ENCODE data around the gene ANKS1B. TPM values are rescaled to one million over a fixed set of nuclear protein-coding genes. Genes with fewer than 3 reads are reported as not detected.

The ANKS1B gene
- total and polyA plus RNA-seq, 4 experiments from 2014 or later = 0.28 to 0.55 TPM; not detected in 2

GRCh38 chr12:99620159-99620479 is 364.6 kb downstream of the ANKS1B start:
- intact Hi-C loops (cut with micrococcal nuclease) = no loop called here
- ChIA-PET CTCF (ENCODE audit: partially characterized antibody) (no interaction called here), POLR2A (ENCODE audit: partially characterized antibody) (no interaction called here)
- Mint-ChIP-seq H3K4me3 (no peak overlapping the region), H3K27ac (no peak overlapping the region), H3K4me1 (no peaks in the 10 kb centered on the region), H3K36me3 (no peaks in the 10 kb centered on the region), H3K27me3 (no peaks in the 10 kb centered on the region), H3K9me3 (peaks cover 2 to 32% (median 13%) of the 10 kb centered on the region in 8 donors)
- H3K27ac ChIP-seq (ENCODE audit: low read depth, low read length) = no peak overlapping the region
- H3K27me3 ChIP-seq (ENCODE audit: insufficient read depth, low read length) = no peaks in the 10 kb centered on the region
- no peak overlapping the region for H3K4me3 ChIP-seq (ENCODE audit: low read length in 2 of 2)
- no peaks in the 10 kb centered on the region for H3K36me3 ChIP-seq (ENCODE audit: insufficient read depth, low read length)
- H3K9me3 ChIP-seq (ENCODE audit: control insufficient read depth in 1 of 2, low read length in 2 of 2) = peaks cover 0 to 3% of the 10 kb centered on the region in 2 donors
- DNase-seq = no peak
- no peaks in the 10 kb centered on the region for H3K4me1 ChIP-seq (ENCODE audit: insufficient read depth, low read length)

GRCh38 chr12:99619389-99620158 is 365.2 kb downstream of the ANKS1B start:
- ChIA-PET POLR2A (ENCODE audit: partially characterized antibody) (no interaction called here), CTCF (ENCODE audit: partially characterized antibody) (no interaction called here)
- no peaks in the 10 kb centered on the region for H3K36me3 Mint-ChIP-seq
- peaks cover 0 to 3% of the 10 kb centered on the region in 2 donors for H3K9me3 ChIP-seq (ENCODE audit: control insufficient read depth in 1 of 2, low read length in 2 of 2)
- H3K4me1 ChIP-seq (ENCODE audit: insufficient read depth, low read length) = no peaks in the 10 kb centered on the region
- H3K27ac Mint-ChIP-seq = no peak overlapping the region
- H3K27ac ChIP-seq (ENCODE audit: low read depth, low read length) = no peak overlapping the region
- H3K4me3 Mint-ChIP-seq = no peak overlapping the region
- no peaks in the 10 kb centered on the region for H3K4me1 Mint-ChIP-seq
- H3K27me3 Mint-ChIP-seq = no peaks in the 10 kb centered on the region
- DNase-seq = peak in 1 of 5 donors; percentile 28
- intact Hi-C loops (cut with micrococcal nuclease) = no loop called here
- H3K27me3 ChIP-seq (ENCODE audit: insufficient read depth, low read length) = no peaks in the 10 kb centered on the region
- H3K4me3 ChIP-seq (ENCODE audit: low read length in 2 of 2) = no peak overlapping the region
- peaks cover 2 to 38% (median 14%) of the 10 kb centered on the region in 8 donors for H3K9me3 Mint-ChIP-seq
- H3K36me3 ChIP-seq (ENCODE audit: insufficient read depth, low read length) = no peaks in the 10 kb centered on the region

DNA sequence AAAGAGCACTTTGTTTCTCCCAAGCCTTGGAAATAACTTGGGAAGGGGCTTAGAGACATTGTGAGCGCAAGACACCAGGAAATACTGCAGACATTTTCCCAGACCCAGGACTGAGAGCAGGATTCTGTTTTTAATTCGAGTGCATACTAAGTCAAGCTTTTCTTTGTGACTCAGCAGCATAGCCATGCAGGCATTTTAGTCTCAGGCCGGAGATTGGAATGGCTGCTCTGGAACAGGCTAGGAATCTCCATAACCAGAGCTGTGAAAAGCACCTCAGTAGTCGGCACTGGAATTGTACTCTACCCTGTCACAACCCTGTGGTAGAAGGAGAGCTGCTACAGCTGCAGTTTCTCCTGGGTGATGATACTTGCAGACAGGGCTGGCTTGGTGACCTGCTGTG is 366.1 kb downstream of the ANKS1B start:
- ChIA-PET CTCF (ENCODE audit: partially characterized antibody) (no interaction called here), POLR2A (ENCODE audit: partially characterized antibody) (no interaction called here)
- H3K4me3 Mint-ChIP-seq = no peak overlapping the region
- Histone ChIP-seq H3K36me3 (ENCODE audit: insufficient read depth, low read length) (no peaks in the 10 kb centered on the region), H3K9me3 (ENCODE audit: control insufficient read depth in 1 of 2, low read length in 2 of 2) (peaks cover 0 to 3% of the 10 kb centered on the region in 2 donors), H3K4me1 (ENCODE audit: insufficient read depth, low read length) (no peaks in the 10 kb centered on the region), H3K27me3 (ENCODE audit: insufficient read depth, low read length) (no peaks in the 10 kb centered on the region), H3K27ac (ENCODE audit: low read depth, low read length) (no peak overlapping the region), H3K4me3 (ENCODE audit: low read length in 2 of 2) (no peak overlapping the region)
- intact Hi-C loops (cut with micrococcal nuclease) = no loop called here
- peaks cover 2 to 40% (median 14%) of the 10 kb centered on the region in 8 donors for H3K9me3 Mint-ChIP-seq
- no peaks in the 10 kb centered on the region for H3K36me3 Mint-ChIP-seq
- no peaks in the 10 kb centered on the region for H3K4me1 Mint-ChIP-seq
- H3K27me3 Mint-ChIP-seq = no peaks in the 10 kb centered on the region
- no peak overlapping the region for H3K27ac Mint-ChIP-seq
- DNase-seq = no peak

DNA sequence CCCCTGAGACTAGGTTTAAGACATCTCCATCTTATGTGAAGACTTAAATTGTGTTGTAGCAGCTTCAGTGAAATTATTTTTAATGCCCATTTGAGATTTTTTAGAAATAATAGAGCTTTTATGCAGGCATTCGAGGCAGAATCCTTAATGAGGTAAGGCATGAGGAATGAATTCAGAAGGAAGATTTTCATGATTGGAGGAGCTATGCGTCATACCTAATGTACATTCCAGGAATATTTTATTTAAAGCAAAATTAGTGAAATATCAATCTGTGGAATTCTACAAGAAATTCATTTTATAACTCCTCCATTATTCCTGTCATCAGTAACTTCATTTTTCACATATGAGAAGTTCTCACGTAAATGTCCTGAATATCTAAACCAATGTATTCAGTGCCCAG is 373.1 kb downstream of the ANKS1B start:
- no peaks in the 10 kb centered on the region for H3K27me3 Mint-ChIP-seq
- no peaks in the 10 kb centered on the region for H3K9me3 ChIP-seq (ENCODE audit: control insufficient read depth in 1 of 2, low read length in 2 of 2)
- CTCF ChIA-PET (ENCODE audit: partially characterized antibody) = no interaction called here
- H3K27me3 ChIP-seq (ENCODE audit: insufficient read depth, low read length) = no peaks in the 10 kb centered on the region
- H3K4me1 Mint-ChIP-seq = no peaks in the 10 kb centered on the region
- no peak overlapping the region for H3K27ac ChIP-seq (ENCODE audit: low read depth, low read length)
- POLR2A ChIA-PET (ENCODE audit: partially characterized antibody) = no interaction called here
- H3K36me3 Mint-ChIP-seq = no peaks in the 10 kb centered on the region
- H3K4me1 ChIP-seq (ENCODE audit: insufficient read depth, low read length) = no peaks in the 10 kb centered on the region
- no peak overlapping the region for H3K4me3 ChIP-seq (ENCODE audit: low read length in 2 of 2)
- H3K4me3 Mint-ChIP-seq = no peak overlapping the region
- H3K27ac Mint-ChIP-seq = no peak overlapping the region
- DNase-seq = no peak
- peaks cover 0 to 15% (median 6%) of the 10 kb centered on the region in 8 donors for H3K9me3 Mint-ChIP-seq
- intact Hi-C loops (cut with micrococcal nuclease) = no loop called here
- no peaks in the 10 kb centered on the region for H3K36me3 ChIP-seq (ENCODE audit: insufficient read depth, low read length)

- ChIA-PET POLR2A (ENCODE audit: partially characterized antibody) (no interaction called here), CTCF (ENCODE audit: partially characterized antibody) (no interaction called here)
- Histone ChIP-seq H3K4me3 (ENCODE audit: low read length in 2 of 2) (no peak overlapping the region), H3K27ac (ENCODE audit: low read depth, low read length) (no peak overlapping the region), H3K9me3 (ENCODE audit: control insufficient read depth in 1 of 2, low read length in 2 of 2) (no peaks in the 10 kb centered on the region), H3K27me3 (ENCODE audit: insufficient read depth, low read length) (no peaks in the 10 kb centered on the region), H3K4me1 (ENCODE audit: insufficient read depth, low read length) (no peaks in the 10 kb centered on the region), H3K36me3 (ENCODE audit: insufficient read depth, low read length) (no peaks in the 10 kb centered on the region)
- Mint-ChIP-seq H3K4me3 (no peak overlapping the region), H3K36me3 (no peaks in the 10 kb centered on the region), H3K27ac (no peak overlapping the region), H3K27me3 (no peaks in the 10 kb centered on the region), H3K4me1 (no peaks in the 10 kb centered on the region), H3K9me3 (peaks cover 0 to 15% (median 6%) of the 10 kb centered on the region in 8 donors)
- intact Hi-C loops (cut with micrococcal nuclease) = no loop called here
- DNase-seq = no peak
These were observed 373.6 kb downstream of the ANKS1B start for GRCh38 chr12:99611117-99611516.

DNA sequence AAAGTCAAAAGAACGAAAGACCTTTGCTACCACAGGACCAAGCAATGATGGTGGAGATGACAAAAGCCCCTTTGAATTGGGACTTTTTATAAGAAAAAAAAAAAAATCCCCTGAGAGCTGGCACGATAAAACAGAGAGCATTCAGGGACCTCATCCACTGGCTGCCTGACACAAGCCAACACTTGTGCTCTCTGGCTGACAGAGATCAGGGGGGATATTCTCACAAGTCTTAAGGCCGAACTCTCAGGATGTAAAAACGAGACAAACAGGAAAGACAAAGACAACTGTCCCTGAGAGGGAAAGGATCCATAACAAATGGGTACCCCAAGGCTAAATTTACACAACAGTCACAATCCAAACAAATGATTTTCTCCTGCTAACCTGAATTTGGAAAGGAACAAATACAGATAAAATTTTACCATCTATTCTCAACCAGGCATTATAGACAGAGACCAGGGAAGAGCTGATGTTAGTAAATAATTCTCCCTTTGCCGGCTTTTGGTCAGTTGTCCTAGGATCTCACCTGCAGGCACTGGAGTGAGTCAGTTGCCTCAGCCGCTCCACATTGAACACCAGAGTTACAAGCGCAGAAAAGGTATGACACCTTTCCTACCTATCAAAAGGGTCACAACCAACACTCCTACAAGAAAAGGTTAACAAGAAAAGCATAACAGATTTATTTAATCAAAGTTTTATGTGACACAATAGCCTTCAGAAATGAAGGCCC is 375.1 kb downstream of the ANKS1B start:
- no peak overlapping the region for H3K27ac ChIP-seq (ENCODE audit: low read depth, low read length)
- Mint-ChIP-seq H3K27me3 (no peaks in the 10 kb centered on the region), H3K36me3 (no peaks in the 10 kb centered on the region), H3K4me3 (no peak overlapping the region), H3K9me3 (peaks cover 0 to 12% (median 3%) of the 10 kb centered on the region in 8 donors), H3K27ac (no peak overlapping the region), H3K4me1 (no peaks in the 10 kb centered on the region)
- H3K4me3 ChIP-seq (ENCODE audit: low read length in 2 of 2) = no peak overlapping the region
- POLR2A ChIA-PET (ENCODE audit: partially characterized antibody) = no interaction called here
- H3K9me3 ChIP-seq (ENCODE audit: control insufficient read depth in 1 of 2, low read length in 2 of 2) = no peaks in the 10 kb centered on the region
- DNase-seq = no peak
- no peaks in the 10 kb centered on the region for H3K4me1 ChIP-seq (ENCODE audit: insufficient read depth, low read length)
- no peaks in the 10 kb centered on the region for H3K27me3 ChIP-seq (ENCODE audit: insufficient read depth, low read length)
- no peaks in the 10 kb centered on the region for H3K36me3 ChIP-seq (ENCODE audit: insufficient read depth, low read length)
- intact Hi-C loops (cut with micrococcal nuclease) = no loop called here
- CTCF ChIA-PET (ENCODE audit: partially characterized antibody) = no interaction called here

DNA sequence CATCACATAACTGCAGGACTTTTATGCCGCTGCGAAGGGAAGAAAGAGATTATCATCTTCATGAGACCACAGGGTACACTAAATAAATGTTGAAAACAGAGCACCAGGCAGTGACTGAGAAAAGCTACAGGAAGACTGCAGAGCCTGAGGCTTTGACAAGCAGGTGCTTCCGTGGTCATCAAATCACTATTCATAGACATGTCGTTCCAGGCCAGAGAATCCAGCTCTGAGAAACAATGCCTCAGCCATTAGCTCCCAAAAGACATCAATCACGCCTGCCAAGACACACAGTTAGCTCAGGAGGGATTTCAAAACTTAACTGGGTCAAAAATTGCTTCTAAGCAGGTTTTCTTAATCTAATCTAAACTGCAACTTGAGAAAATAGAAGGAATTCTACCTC is 384.3 kb downstream of the ANKS1B start:
- no peak for DNase-seq
- Mint-ChIP-seq H3K36me3 (no peaks in the 10 kb centered on the region), H3K4me1 (no peaks in the 10 kb centered on the region), H3K9me3 (peaks cover 0 to 6% (median 1%) of the 10 kb centered on the region in 8 donors), H3K4me3 (no peak overlapping the region), H3K27ac (no peak overlapping the region), H3K27me3 (no peaks in the 10 kb centered on the region)
- Histone ChIP-seq H3K4me1 (ENCODE audit: insufficient read depth, low read length) (no peaks in the 10 kb centered on the region), H3K9me3 (ENCODE audit: control insufficient read depth in 1 of 2, low read length in 2 of 2) (no peaks in the 10 kb centered on the region), H3K27ac (ENCODE audit: low read depth, low read length) (no peak overlapping the region), H3K4me3 (ENCODE audit: low read length in 2 of 2) (no peak overlapping the region), H3K27me3 (ENCODE audit: insufficient read depth, low read length) (no peaks in the 10 kb centered on the region), H3K36me3 (ENCODE audit: insufficient read depth, low read length) (no peaks in the 10 kb centered on the region)
- ChIA-PET POLR2A (ENCODE audit: partially characterized antibody) (no interaction called here), CTCF (ENCODE audit: partially characterized antibody) (no interaction called here)
- intact Hi-C loops (cut with micrococcal nuclease) = no loop called here

All from CD4-positive, alpha-beta memory T cell (primary cell).